Measurements from ENCODE around the gene C3orf38. TPM values are rescaled to one million over a fixed set of nuclear protein-coding genes. Genes with fewer than 3 reads are reported as not detected.

Gene C3orf38
- 15.3 and 16.2 TPM in 2 replicates for total RNA-seq

GRCh38 chr3:88149509-88150362, at the start of gene C3orf38:
C3orf38 (plus strand) TSS chr3:88149959; CDS start chr3:88150053, 94 bp downstream.

Other genes starting within 250 kb of the C3orf38 start
- 31.9 and 41.0 TPM in 2 replicates for gene CGGBP1, start 91.0 kb upstream of the C3orf38 start, total RNA-seq
- gene ZNF654, start 90.7 kb upstream of the C3orf38 start, total RNA-seq, result 6.3 and 15.9 TPM in 2 replicates